Naive thymus-derived CD4-positive, alpha-beta T cell (primary cell): Measurements from ENCODE around the gene TMEM236. TPM values are rescaled to one million over a fixed set of nuclear protein-coding genes. Genes with fewer than 3 reads are reported as not detected.

Experiments used
- ATAC-seq: fragments of 150-1000 bp; cut with Tn5 transposase; 2 replicates; pipeline ENCODE4 v1.10.0; 2021; ENCODE audit warnings: mild to moderate bottlenecking, moderate library complexity
- CTCF ChIA-PET: fragments of 350-600 bp; sonication (Branson Sonifier 250); formaldehyde crosslinking; loops from one replicate; lab custom pipeline; 2021; ENCODE audit warnings: antibody characterized with exemption; lab: Charles Lee
- POLR2A ChIA-PET: fragments of 350-600 bp; sonication (Branson Sonifier 250); formaldehyde crosslinking; loops from one replicate; lab custom pipeline; 2021; ENCODE audit warnings: antibody characterized with exemption, inconsistent platforms; lab: Charles Lee
- DNase-seq, 9 donors: peaks; one replicate each; pipeline versions ENCODE4 v3.0.0 to v3.0.0-alpha.2; 2020 to 2022; ENCODE audit warnings: mixed read lengths in 1 of 9
- H3K27ac ChIP-seq: one replicate; pipeline ENCODE4 v1.7.0; 2013; ENCODE audit warnings: mild to moderate bottlenecking, low read depth, low read length, moderate library complexity
- H3K27me3 ChIP-seq, 2 donors: one replicate each; pipeline ENCODE4 v1.7.0; 2013; ENCODE audit warnings: low read length in 2 of 2, mild to moderate bottlenecking in 2 of 2, moderate library complexity in 2 of 2; ENCODE audit not compliant: control insufficient read depth in 2 of 2, insufficient read depth in 2 of 2
- H3K36me3 ChIP-seq, 3 experiments: 1 replicate in 2 of 3; 2 replicates in 1 of 3; pipeline ENCODE4 v1.7.0; 2013; ENCODE audit warnings: low read length in 3 of 3, mild to moderate bottlenecking in 3 of 3, moderate library complexity in 1 of 3; ENCODE audit not compliant: insufficient read depth in 3 of 3, control insufficient read depth in 2 of 3
- H3K4me1 ChIP-seq, 2 donors: one replicate each; pipeline ENCODE4 v1.7.0; 2013; ENCODE audit warnings: low read length in 2 of 2, mild to moderate bottlenecking in 2 of 2, moderate library complexity in 1 of 2; ENCODE audit not compliant: control insufficient read depth in 2 of 2, insufficient read depth in 2 of 2
- H3K4me3 ChIP-seq: 2 replicates; pipeline ENCODE4 v1.7.0; 2013; ENCODE audit warnings: mild to moderate bottlenecking, low read length
- H3K9me3 ChIP-seq, 3 experiments: 1 replicate in 2 of 3; 2 replicates in 1 of 3; pipeline ENCODE4 v1.7.0; 2013; ENCODE audit warnings: low read length in 3 of 3; ENCODE audit not compliant: control insufficient read depth in 2 of 3
- H3K27ac Mint-ChIP-seq, 9 donors: one replicate each; pipeline ENCODE4 v1.8.0; 2020 to 2022; ENCODE audit warnings: mixed read lengths in 9 of 9, mild to moderate bottlenecking in 8 of 9, moderate library complexity in 5 of 9, inconsistent platforms in 2 of 9
- H3K27me3 Mint-ChIP-seq, 5 donors: one replicate each; pipeline ENCODE4 v1.8.0; 2021 to 2022; ENCODE audit warnings: mixed read lengths in 5 of 5, mild to moderate bottlenecking in 1 of 5
- H3K36me3 Mint-ChIP-seq, 5 donors: one replicate each; pipeline ENCODE4 v1.8.0; 2020 to 2022; ENCODE audit warnings: mixed read lengths in 5 of 5, mild to moderate bottlenecking in 3 of 5, inconsistent platforms in 1 of 5
- H3K4me1 Mint-ChIP-seq, 7 donors: one replicate each; pipeline ENCODE4 v1.8.0; 2020 to 2022; ENCODE audit warnings: mixed read lengths in 7 of 7, mild to moderate bottlenecking in 3 of 7, inconsistent platforms in 1 of 7
- H3K4me3 Mint-ChIP-seq, 10 donors: one replicate each; pipeline ENCODE4 v1.8.0; 2020 to 2022; ENCODE audit warnings: mild to moderate bottlenecking in 10 of 10, mixed read lengths in 10 of 10, moderate library complexity in 6 of 10, inconsistent platforms in 2 of 10
- H3K9me3 Mint-ChIP-seq, 11 donors: one replicate each; pipeline ENCODE4 v1.8.0; 2020 to 2022; ENCODE audit warnings: mixed read lengths in 11 of 11, mild to moderate bottlenecking in 4 of 11, inconsistent platforms in 1 of 11, moderate library complexity in 1 of 11
- intact Hi-C, 2 donors: fragments of 100-400 bp; cut with micrococcal nuclease; formaldehyde crosslinking; loops; one replicate each; pipeline ENCODE4 v1.15.1; 2023
- microRNA-seq: library from miRNA; unstranded; fragments of <30 nt; microRNA quantifications from one replicate; pipeline ENCODE4 v1.2.0, GENCODE V29; 2022; ENCODE audit warnings: borderline microRNAs expressed
- polyA plus RNA-seq, 2 donors: library from polyadenylated mRNA; unstranded; fragments of 300-500 nt; fragmentation: Illumina TruSeq; gene quantifications; one replicate each; pipeline ENCODE4 v1.2.3, GENCODE V29; 2021
- total RNA-seq, 6 experiments: library from RNA in 5 of 6; stranded (reverse) in 5 of 6; gene quantifications; 1 replicate in 5 of 6; 2 replicates in 1 of 6; pipeline ENCODE4 v1.2.3 and lab custom pipeline; 2021 to 2026

TMEM236 gene
- total and polyA plus RNA-seq, 7 experiments from 2014 or later = 0.02 to 0.12 (median 0.05) TPM; not detected in 4

- H3K4me3 Mint-ChIP-seq = no peak overlapping the region
- H3K4me1 Mint-ChIP-seq = peaks cover 0 to 4% (median 0%) of the 10 kb centered on the region in 7 donors
- no peak overlapping the region for H3K4me3 ChIP-seq
- peaks cover 8 to 25% (median 10%) of the 10 kb centered on the region in 5 donors for H3K27me3 Mint-ChIP-seq
- CTCF ChIA-PET = no interaction called here
- H3K27ac Mint-ChIP-seq = no peak overlapping the region
- no peaks in the 10 kb centered on the region for H3K9me3 ChIP-seq
- H3K9me3 Mint-ChIP-seq = no peaks in the 10 kb centered on the region
- no peak overlapping the region for H3K27ac ChIP-seq
- no peaks in the 10 kb centered on the region for H3K36me3 ChIP-seq
- no peak for ATAC-seq
- no peak for DNase-seq
- no peaks in the 10 kb centered on the region for H3K27me3 ChIP-seq
- POLR2A ChIA-PET = no interaction called here
- H3K4me1 ChIP-seq = no peaks in the 10 kb centered on the region
- intact Hi-C loops = no loop called here
- H3K36me3 Mint-ChIP-seq = no peaks in the 10 kb centered on the region
These were observed 90.6 kb downstream of the TMEM236 start for GRCh38 chr10:17842641-17843040.

DNA sequence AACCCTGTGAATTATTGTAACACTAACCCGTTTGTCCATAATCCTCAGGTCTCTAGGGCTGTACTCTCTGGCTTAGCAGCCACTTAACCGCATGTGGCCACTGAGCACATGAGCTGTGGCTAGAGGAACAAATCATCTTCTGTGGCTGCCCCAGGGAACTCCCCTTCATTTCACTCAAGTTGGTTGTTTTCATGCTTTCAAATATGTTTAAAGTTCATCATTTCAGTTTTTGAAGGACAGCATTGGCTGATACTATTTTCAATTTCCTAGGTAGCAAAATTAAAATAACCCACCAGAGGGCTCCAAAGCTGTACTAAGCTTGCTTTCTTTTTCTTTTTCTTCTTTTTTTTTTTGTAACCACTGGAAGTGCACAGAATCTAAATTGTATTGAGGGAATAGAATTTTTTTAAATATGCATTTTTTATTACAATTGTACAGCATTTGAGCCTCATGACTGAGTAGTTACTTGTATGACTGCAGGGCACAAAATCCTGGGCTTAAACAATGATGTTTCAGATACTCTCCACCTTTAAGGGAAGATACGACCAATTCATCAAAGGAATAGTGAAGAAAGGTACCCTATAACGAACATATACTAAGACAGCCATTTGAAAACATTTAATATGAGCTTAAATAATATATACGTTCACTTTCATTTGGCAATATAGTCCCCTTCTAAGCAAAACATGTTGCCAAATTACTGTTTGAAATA, 95.7 kb downstream of the TMEM236 start:
- Histone ChIP-seq H3K27ac (no peak overlapping the region), H3K27me3 (no peaks in the 10 kb centered on the region), H3K36me3 (no peaks in the 10 kb centered on the region), H3K4me1 (no peaks in the 10 kb centered on the region), H3K9me3 (no peaks in the 10 kb centered on the region), H3K4me3 (no peak overlapping the region)
- ChIA-PET CTCF (no interaction called here), POLR2A (no interaction called here)
- no peak for ATAC-seq
- DNase-seq = peak in 1 of 9 donors; percentile 10
- no peak overlapping the region for H3K4me3 Mint-ChIP-seq
- intact Hi-C loops = no loop called here
- H3K27ac Mint-ChIP-seq = no peak overlapping the region
- H3K9me3 Mint-ChIP-seq = no peaks in the 10 kb centered on the region
- H3K4me1 Mint-ChIP-seq = peaks cover 0 to 3% (median 0%) of the 10 kb centered on the region in 7 donors
- no peaks in the 10 kb centered on the region for H3K36me3 Mint-ChIP-seq
- H3K27me3 Mint-ChIP-seq = peaks cover 0 to 41% (median 5%) of the 10 kb centered on the region in 5 donors

GRCh38 chr10:17848646-17849045, 96.6 kb downstream of the TMEM236 start:
- ChIA-PET CTCF (no interaction called here), POLR2A (no interaction called here)
- H3K27me3 ChIP-seq = no peaks in the 10 kb centered on the region
- H3K4me1 ChIP-seq = no peaks in the 10 kb centered on the region
- H3K27ac ChIP-seq = no peak overlapping the region
- Mint-ChIP-seq H3K27ac (no peak overlapping the region), H3K4me1 (peaks cover 0 to 3% (median 0%) of the 10 kb centered on the region in 7 donors), H3K9me3 (no peaks in the 10 kb centered on the region), H3K4me3 (no peak overlapping the region), H3K36me3 (no peaks in the 10 kb centered on the region), H3K27me3 (peaks cover 0 to 41% (median 5%) of the 10 kb centered on the region in 5 donors)
- intact Hi-C loops = no loop called here
- no peak overlapping the region for H3K4me3 ChIP-seq
- H3K36me3 ChIP-seq = no peaks in the 10 kb centered on the region
- ATAC-seq (no peak), DNase-seq (no peak)
- no peaks in the 10 kb centered on the region for H3K9me3 ChIP-seq

Small RNA genes lying within 50 kb of the gene (microRNA-seq; reads per million reads assigned to microRNA genes)
- gene MIR511 = not detected

Other genes with a start within 250 kb of the TMEM236 start
- gene HACD1, start 134.8 kb upstream of the TMEM236 start, total RNA-seq = 1 to 10 TPM in 1 of 5 experiments, under 1 TPM in 2, not detected in 2; 0.24 to 1.6 (median 0.80) TPM
- 1 to 10 TPM in 1 of 2 donors, not detected in 1; 1.5 TPM for gene HACD1, start 134.8 kb upstream of the TMEM236 start, polyA plus RNA-seq
- 10 to 100 TPM; 18.3 to 25.4 (median 19.6) TPM for gene STAM, start 108.0 kb upstream of the TMEM236 start, total RNA-seq
- 10 to 100 TPM; 11.9 to 13.6 TPM for gene STAM, start 108.0 kb upstream of the TMEM236 start, polyA plus RNA-seq
- gene MRC1, start 57.1 kb downstream of the TMEM236 start, total RNA-seq = 1 to 10 TPM in 2 of 5 experiments, under 1 TPM in 2, not detected in 1; 0.13 to 3.5 (median 1.9) TPM
- gene MRC1, start 57.1 kb downstream of the TMEM236 start, polyA plus RNA-seq = not detected
- not detected for gene SLC39A12, start 199.7 kb downstream of the TMEM236 start, total RNA-seq
- gene SLC39A12, start 199.7 kb downstream of the TMEM236 start, polyA plus RNA-seq = not detected